ENCODE results near the gene KRTAP12-1.
"Not testable (repeated sequence)": the region's sequence is repeated elsewhere in the genome, so short reads cannot be mapped to it uniquely, and the experiment has no call there.

KRTAP12-1 gene

DNA sequence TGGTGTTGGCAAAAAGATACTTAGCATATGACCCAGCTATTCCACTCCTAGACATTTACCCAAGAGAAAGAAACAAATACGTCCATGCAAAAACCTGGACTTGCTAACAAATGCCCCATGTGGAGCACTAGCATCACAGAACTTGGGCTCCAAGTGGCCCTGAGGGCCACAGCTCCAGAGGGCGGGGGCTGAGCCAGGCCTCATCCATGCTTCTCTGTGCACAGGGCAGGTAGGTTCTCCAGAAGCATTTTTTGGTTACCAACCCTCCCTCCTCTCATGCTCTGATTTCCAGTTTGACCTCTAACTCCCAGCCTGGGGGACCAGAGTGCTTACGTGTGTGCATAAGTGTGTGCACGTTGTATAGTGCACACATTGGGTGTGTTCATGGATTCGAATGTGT lies 17.3 kb downstream of the KRTAP12-1 start:
- no peak for DNase-seq

DNA sequence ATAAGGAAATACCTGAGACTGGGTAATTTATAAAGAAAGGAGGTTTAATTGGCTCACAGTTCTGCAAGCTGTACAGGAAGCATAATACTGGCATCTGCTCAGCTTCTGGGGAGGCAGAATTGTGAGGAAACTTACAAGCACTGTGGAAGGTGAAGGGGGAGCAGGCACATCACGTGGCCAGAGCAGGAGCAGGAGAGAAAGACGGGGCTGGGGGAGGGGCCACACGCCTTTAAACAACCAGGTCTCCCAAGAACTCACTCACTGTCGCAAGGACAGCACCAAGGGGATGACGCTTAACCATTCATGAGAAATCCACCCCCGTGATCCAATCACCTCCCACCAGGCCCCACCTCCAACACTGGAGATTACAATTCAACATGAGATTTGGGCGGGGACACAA lies 20.4 kb downstream of the KRTAP12-1 start:
- not testable (repeated sequence) for DNase-seq

DNA sequence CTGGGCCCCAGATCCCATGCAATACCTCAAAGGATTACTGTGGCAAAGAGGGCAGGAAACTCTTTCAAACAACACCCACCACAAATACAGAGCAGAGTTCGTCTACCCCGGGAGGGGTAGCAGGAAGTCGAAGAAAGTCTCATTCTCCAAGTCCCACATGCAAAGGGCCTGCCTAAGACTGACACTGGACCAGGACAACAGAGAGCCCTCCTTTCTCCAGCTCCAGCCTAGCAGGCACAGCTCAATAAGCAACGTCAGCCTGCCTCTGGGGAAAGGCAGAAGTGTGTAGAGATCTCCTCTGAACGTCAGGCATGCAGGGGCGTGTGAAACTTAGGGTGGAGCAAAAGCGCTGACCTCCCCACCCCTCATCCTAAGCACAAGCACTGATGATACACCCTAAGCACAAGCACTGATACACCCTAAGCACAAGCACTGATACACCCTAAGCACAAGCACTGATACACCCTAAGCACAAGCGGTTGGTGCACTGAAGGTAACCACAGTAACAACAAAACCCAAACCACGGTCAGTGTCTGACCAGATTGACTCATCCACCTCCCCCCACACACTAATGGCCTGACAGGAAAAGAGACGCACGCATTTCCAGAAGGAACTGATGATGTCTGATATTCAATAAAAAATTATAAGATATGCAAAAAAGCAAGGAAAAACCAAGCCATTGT lies 22.9 kb downstream of the KRTAP12-1 start:
- DNase-seq: no peak

GRCh38 chr21:44658541-44658910 lies 23.4 kb downstream of the KRTAP12-1 start:
- DNase-seq: no peak

GRCh38 chr21:44657635-44658540 lies 24.1 kb downstream of the KRTAP12-1 start, which contains the start of gene KRTAP12-3:
TSS of gene KRTAP12-3 (plus strand) at chr21:44657932. CDS start at chr21:44657980, 48 bp downstream.
- DNase-seq: peak; percentile 63

- no peak for DNase-seq
These were observed 25.1 kb downstream of the KRTAP12-1 start for GRCh38 chr21:44656868-44657267.

DNA sequence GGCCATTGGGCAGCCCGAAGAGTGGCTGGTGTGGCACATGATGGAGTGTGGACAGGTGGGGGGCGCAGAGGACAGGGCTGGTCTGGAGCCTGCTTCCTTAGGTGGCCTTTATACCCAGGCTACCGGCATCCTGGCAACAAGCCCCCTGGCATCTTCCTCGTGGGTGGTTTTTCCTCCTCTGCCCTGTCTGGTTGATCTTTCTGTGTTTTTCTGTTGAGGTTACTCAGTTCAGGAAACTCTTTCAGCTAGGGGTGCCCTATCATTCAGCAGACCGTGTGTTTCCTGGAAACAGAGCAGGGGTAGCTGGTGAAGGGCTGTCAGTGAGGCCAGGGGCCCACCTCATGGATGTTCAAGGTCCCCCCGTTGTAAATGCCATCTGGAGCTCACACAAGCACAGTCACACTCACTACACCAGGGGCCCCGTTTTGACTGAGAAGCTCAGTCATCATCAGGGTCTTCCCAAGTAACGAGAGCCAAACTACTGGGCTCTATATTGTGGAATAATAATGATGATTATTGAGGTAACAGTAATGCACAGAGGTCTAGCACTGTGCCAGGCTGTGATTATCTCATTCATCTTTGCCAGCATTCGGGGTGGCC lies 27.3 kb downstream of the KRTAP12-1 start, which contains the start of gene KRTAP12-4:
TSS of gene KRTAP12-4 (minus strand) at position 84 of the 600 bp plus-strand sequence. CDS start at position 39, 45 bp downstream.
- DNase-seq: no peak

GRCh38 chr21:44653656-44654575 lies 28.0 kb downstream of the KRTAP12-1 start:
- DNase-seq: peak; percentile 62

DNA sequence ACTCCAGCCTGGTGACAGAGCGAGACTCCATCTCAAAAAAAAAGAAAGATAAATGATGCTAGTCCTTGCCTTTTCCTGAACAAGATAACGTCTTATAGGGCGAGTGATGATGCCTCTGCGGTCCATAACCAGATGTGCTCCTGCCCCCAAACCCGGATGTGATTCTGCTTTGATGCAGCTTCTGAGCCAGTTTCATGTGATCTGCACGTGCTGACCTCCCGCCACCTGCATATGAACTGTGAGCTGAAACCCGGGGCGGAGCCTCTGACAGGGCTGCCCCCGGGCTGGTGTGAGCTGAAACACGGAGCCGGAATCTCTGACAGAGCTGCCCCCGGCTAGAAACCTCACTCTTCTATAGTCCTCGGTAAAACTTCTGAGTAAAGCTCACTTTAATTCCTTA lies 28.8 kb downstream of the KRTAP12-1 start:
- no peak for DNase-seq

DNA sequence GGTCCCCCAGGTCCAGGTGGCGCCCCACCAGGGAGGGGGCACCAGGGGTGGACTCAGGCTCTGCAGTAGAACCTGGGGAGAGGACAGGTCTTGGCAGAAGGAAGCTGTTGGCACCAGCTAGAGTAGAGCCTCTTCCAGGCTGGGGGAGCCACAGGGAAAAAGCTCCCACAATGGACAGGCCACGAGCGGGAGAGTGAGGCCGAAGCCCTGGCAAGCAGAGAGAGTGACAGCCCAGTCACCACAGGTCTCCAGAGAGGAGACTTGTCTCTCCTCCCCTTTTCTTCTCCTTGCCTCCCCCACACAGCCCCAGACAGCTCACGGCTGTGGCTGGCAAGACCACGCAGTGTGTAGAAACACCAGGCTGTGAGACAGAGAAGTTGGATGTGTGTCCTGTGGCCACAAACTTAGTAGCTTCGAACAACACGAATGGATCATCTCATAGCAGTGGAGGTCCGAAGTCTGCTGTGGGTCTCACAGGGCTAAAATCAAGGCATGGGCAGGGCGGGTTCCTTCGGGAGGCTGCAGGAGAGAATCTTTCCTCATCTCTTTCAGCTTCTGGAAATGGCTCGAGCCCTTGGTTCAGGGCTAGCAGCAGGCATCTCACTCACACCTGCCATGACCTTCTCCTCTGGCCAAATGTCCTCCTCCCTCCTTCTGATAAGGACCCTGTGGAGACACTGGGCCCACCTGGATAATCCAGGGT lies 30.8 kb downstream of the KRTAP12-1 start:
- no peak for DNase-seq

GRCh38 chr21:44650265-44650972 lies 31.5 kb downstream of the KRTAP12-1 start:
- DNase-seq: no peak

DNA sequence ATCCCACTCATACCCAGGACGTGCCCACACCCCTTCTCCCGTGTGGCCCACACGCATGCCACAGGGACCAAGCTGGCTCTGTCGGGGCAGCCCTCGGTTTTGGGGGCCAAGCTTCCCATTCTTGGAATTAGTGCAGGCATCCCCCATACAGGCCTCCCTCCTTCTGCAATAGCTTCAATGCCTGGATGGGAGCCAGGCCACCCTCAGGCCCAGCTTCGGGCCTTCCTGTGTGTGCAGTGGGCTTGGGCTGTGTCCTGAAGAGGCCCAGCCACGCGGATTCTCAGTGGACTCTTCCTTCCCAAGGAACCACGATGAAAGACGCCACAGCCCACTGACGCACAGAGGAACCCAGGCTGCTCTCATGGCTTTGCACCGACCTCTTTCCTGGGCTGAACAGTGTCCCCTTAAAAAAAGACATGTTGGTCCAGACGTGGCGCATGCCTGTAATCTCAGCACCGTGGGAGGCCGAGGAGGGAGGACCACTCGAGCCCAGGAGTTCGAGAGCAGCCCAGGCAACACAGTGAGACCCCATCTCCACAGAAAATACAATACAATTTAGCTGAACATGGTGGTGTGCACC lies 32.4 kb downstream of the KRTAP12-1 start:
- no peak for DNase-seq

DNA sequence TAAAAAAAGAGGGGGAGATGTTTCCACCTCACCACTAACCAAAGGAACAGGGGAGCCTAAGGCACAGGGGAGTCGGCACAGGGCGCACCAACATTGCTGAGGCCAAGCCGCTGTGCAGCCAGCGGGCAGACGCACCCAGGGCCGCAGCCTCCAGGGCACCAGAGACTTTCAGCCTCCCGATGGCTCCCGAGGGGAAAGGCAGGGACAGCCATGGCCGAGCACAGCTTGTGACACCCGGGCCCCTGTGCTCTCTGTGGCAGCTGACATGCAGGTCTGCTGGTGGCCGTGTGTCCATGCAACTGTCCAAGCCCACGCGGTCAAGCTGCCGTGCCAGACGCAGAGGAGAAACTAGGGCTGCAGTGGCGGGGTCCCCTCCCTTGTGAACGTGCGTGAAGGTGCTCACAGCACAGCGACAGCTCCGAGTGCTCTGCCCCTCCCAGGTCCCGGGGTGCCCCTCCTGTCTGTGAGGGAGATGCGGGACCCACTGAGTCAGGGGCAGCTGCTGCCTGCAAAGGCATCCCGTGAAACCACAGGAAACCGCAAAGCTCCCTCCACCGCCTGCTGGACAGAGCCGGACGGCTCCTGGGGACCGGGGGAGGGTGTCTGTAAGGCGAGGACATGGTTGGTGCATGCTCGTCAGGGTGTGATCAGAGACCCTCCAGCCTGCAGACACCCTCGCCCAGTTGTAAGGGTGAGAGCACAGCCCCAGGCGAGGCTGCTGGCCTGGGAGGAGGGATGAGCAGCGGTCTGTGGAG lies 33.2 kb downstream of the KRTAP12-1 start:
- DNase-seq: no peak

DNA sequence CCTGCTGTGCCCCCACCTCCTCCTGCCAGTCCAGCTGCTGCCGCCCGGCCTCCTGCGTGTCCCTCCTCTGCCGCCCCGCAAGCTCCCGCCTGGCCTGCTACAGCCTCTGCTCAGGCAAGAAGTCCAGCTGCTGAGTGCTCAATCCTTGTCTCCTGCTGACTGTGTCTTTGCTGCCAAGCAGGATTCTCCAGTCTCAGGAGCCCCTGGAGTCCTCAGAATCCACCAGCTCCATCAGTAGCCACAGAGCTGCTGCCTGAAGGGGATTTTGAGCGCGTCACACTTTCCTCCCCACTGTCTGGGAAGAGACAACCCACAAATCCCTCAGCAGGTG lies 34.8 kb downstream of the KRTAP12-1 start:
- DNase-seq: no peak

DNA sequence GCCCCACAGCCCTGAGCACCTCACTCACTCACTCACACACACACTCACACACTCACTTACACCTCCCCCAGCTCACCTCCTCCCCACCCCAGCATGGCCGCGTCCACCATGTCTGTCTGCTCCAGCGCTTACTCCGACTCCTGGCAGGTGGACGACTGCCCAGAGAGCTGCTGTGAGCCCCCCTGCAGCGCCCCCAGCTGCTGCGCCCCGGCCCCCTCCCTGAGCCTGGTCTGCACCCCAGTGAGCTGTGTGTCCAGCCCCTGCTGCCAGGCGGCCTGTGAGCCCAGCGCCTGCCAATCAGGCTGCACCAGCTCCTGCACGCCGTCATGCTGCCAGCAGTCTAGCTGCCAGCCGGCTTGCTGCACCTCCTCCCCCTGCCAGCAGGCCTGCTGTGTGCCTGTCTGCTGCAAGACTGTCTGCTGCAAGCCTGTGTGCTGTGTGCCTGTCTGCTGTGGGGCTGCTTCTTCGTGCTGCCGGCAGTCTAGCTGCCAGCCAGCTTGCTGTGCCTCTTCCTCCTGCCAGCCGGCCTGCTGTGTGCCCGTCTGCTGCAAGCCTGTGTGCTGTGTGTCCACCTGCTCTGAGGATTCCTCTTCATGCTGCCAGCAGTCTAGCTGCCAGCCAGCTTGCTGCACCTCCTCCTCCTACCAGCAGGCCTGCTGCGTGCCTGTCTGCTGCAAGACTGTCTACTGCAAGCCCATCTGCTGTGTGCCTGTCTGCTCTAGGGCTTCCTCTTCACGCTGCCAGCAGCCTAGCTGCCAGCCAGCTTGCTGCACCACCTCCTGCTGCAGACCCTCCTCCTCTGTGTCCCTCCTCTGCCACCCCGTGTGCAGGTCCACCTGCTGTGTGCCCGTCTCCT lies 35.4 kb downstream of the KRTAP12-1 start, which contains the start of gene KRTAP10-11:
TSS of gene KRTAP10-11 (plus strand) at position 49 of the 856 bp plus-strand sequence. CDS start at position 94, 45 bp downstream.
- DNase-seq: not testable (repeated sequence)

- DNase-seq: no peak
These were observed 37.1 kb downstream of the KRTAP12-1 start for GRCh38 chr21:44644878-44645277.

- DNase-seq: no peak
These were observed 38.1 kb downstream of the KRTAP12-1 start for GRCh38 chr21:44643741-44644310.

GRCh38 chr21:44640761-44641160 lies 41.2 kb downstream of the KRTAP12-1 start:
- no peak for DNase-seq

DNA sequence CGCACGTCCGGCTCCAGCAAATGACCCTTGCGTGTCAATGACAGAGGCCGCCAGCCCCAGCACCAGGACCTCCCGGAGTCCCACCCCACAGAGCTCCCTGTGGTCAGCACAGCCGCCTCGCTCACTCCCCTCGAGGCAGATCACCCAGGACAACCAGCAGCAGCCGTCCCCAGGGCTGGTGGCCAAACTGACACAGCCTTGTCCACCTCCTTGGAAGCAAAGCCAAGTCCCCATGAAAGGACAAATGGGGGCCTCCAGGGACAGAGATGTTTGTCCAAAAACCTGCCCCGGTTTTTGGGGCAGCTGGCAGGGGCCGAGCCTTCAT lies 42.7 kb downstream of the KRTAP12-1 start:
- DNase-seq: no peak
